HG03066 (cell line): ENCODE results near the gene MAP3K9.
"Not testable (repeated sequence)": the region's sequence is repeated elsewhere in the genome, so short reads cannot be mapped to it uniquely, and the experiment has no call there.

Experiments
- ATAC-seq: cut with Tn5 transposase; IDR thresholded peaks from one replicate; pipeline ENCODE4 v1.9.1; 2021; ENCODE audit warnings: low read depth; ENCODE audit not compliant: unreplicated experiment

Gene MAP3K9

GRCh38 chr14:70726651-70727375 lies 82.5 kb downstream of the MAP3K9 start:
- ATAC-seq: no peak

GRCh38 chr14:70724944-70725343 lies 84.4 kb downstream of the MAP3K9 start:
- no peak for ATAC-seq

- no peak for ATAC-seq
Observed at GRCh38 chr14:70724110-70724509, 85.2 kb downstream of the MAP3K9 start.

GRCh38 chr14:70723276-70723675 lies 86.0 kb downstream of the MAP3K9 start:
- ATAC-seq: no peak

GRCh38 chr14:70722418-70722817 lies 86.9 kb downstream of the MAP3K9 start:
- no peak for ATAC-seq

GRCh38 chr14:70721542-70721941 lies 87.8 kb downstream of the MAP3K9 start:
- no peak for ATAC-seq

GRCh38 chr14:70718383-70719118 lies 90.8 kb downstream of the MAP3K9 start:
- ATAC-seq: no peak

GRCh38 chr14:70716958-70717357 lies 92.4 kb downstream of the MAP3K9 start:
- no peak for ATAC-seq

- ATAC-seq: no peak
Observed at GRCh38 chr14:70716483-70716882, 92.8 kb downstream of the MAP3K9 start.

GRCh38 chr14:70714055-70714550 lies 95.2 kb downstream of the MAP3K9 start:
- no peak for ATAC-seq

- no peak for ATAC-seq
Observed at GRCh38 chr14:70713511-70713916, 95.8 kb downstream of the MAP3K9 start.

GRCh38 chr14:70713096-70713495 lies 96.2 kb downstream of the MAP3K9 start:
- ATAC-seq: no peak

- no peak for ATAC-seq
Observed at GRCh38 chr14:70711451-70711850, 97.9 kb downstream of the MAP3K9 start.

GRCh38 chr14:70709726-70710382 lies 99.5 kb downstream of the MAP3K9 start:
- no peak for ATAC-seq

GRCh38 chr14:70708717-70709570 lies 100.4 kb downstream of the MAP3K9 start:
- no peak for ATAC-seq

GRCh38 chr14:70707138-70708038 lies 101.9 kb downstream of the MAP3K9 start:
- ATAC-seq: peak; percentile 69

- ATAC-seq: no peak
Observed at GRCh38 chr14:70706177-70706576, 103.1 kb downstream of the MAP3K9 start.

GRCh38 chr14:70704960-70705359 lies 104.4 kb downstream of the MAP3K9 start:
- no peak for ATAC-seq

GRCh38 chr14:70703621-70704168 lies 105.6 kb downstream of the MAP3K9 start:
- ATAC-seq: not testable (repeated sequence)
